ENCODE measurements around the gene NEB. TPM values are rescaled to one million over a fixed set of nuclear protein-coding genes. Genes with fewer than 3 reads are reported as not detected.

NEB gene
- total RNA-seq, 1 experiment from 2014 or later = 0.11 TPM

DNA sequence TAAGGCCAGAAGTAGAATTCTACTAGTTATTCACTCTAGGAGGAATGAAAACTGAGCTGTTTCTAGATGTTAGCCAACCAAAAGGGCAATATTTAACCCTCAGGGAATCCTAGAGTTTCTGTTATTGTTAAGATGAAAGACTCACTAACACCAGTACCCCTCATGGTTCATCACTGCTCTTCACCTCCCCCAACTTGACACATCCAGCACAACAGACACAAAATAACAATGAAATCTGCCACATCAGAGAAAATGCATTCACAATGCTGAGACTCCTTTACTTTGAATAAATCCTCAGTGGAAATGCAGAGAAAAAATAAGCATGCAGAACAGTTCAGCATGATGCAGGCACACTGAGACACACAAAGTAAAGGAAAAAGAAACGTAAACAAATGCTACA, 213.3 kb downstream of the NEB start:
- H3K79me2 ChIP-seq (ENCODE audit: low read length) = no peaks in the 10 kb centered on the region
- peaks cover 5% of the 10 kb centered on the region; the same call in 1 of the 2 replicates for H3K4me1 ChIP-seq (ENCODE audit: insufficient read depth, low read length)
- H3K36me3 ChIP-seq (ENCODE audit: low read depth, low read length) = no peaks in the 10 kb centered on the region
- no peak for TF ChIP-seq EZH2phosphoT487 (IDR thresholded peaks at IDR 0.05; ENCODE audit: borderline replicate concordance, low read length)
- TF ChIP-seq, protein P1, sequence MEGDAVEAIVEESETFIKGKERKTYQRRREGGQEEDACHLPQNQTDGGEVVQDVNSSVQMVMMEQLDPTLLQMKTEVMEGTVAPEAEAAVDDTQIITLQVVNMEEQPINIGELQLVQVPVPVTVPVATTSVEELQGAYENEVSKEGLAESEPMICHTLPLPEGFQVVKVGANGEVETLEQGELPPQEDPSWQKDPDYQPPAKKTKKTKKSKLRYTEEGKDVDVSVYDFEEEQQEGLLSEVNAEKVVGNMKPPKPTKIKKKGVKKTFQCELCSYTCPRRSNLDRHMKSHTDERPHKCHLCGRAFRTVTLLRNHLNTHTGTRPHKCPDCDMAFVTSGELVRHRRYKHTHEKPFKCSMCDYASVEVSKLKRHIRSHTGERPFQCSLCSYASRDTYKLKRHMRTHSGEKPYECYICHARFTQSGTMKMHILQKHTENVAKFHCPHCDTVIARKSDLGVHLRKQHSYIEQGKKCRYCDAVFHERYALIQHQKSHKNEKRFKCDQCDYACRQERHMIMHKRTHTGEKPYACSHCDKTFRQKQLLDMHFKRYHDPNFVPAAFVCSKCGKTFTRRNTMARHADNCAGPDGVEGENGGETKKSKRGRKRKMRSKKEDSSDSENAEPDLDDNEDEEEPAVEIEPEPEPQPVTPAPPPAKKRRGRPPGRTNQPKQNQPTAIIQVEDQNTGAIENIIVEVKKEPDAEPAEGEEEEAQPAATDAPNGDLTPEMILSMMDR (conservative IDR thresholded peaks at IDR 0.05; ENCODE audit: low read depth, low read length) = no peak
- TF ChIP-seq EZH2 (IDR thresholded peaks at IDR 0.05; ENCODE audit: low read length, unreplicated experiment) = no peak
- CTCF ChIA-PET = no interaction called here
- no peak overlapping the region for H3K4me2 ChIP-seq (ENCODE audit: low read length)
- no peaks in the 10 kb centered on the region for H4K20me1 ChIP-seq (ENCODE audit: low read length)
- H3K9me2 ChIP-seq (replicated peaks; ENCODE audit: low read length) = no peaks in the 10 kb centered on the region
- POLR2A ChIA-PET (ENCODE audit: unreplicated experiment) = no interaction called here
- no peak overlapping the region for H2AFZ ChIP-seq (ENCODE audit: low read length)
- H3K4me3 ChIP-seq (ENCODE audit: low read length) = no peak overlapping the region
- ATAC-seq (no peak), DNase-seq (no peak)
- BruUV-seq (replicated peaks) = no TSS peak
- H3F3A ChIP-seq (ENCODE audit: low read length, unreplicated experiment) = no peaks in the 10 kb centered on the region
- H3K9me3 ChIP-seq (ENCODE audit: low read length) = no peaks in the 10 kb centered on the region
- no peak overlapping the region for H3K9ac ChIP-seq (ENCODE audit: low read length)
- no peak overlapping the region for H3K27ac ChIP-seq (ENCODE audit: low read length)
- no peaks in the 10 kb centered on the region for H3K27me3 ChIP-seq (ENCODE audit: low read length)
- intact Hi-C loops (cut with micrococcal nuclease) = no loop called here

DNA sequence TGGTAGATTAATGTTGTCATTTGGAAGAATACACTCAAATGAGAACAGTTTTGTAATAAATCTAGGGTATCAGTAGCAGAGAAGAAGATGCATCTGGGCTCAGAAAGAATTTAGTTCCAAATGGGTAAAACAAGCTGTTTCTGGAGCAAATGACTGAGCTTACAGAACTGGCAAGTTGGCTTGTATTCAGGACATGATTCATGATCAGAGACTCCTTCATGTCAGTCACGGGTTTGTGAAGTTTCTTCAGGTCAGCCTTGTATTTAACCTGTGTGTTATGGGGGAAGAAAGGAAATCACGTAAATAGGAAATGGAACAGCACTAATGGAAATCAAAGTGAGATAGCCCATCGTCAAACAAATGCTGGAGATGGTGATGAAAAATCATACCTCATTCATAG, 215.5 kb downstream of the NEB start:
- H4K20me1 ChIP-seq (ENCODE audit: low read length) = no peaks in the 10 kb centered on the region
- H3K27ac ChIP-seq (ENCODE audit: low read length) = no peak overlapping the region
- no peak overlapping the region for H3K4me2 ChIP-seq (ENCODE audit: low read length)
- no peaks in the 10 kb centered on the region for H3K36me3 ChIP-seq (ENCODE audit: low read depth, low read length)
- H2AFZ ChIP-seq (ENCODE audit: low read length) = no peak overlapping the region
- H3K4me1 ChIP-seq (ENCODE audit: insufficient read depth, low read length) = no peaks in the 10 kb centered on the region
- H3F3A ChIP-seq (ENCODE audit: low read length, unreplicated experiment) = no peaks in the 10 kb centered on the region
- ATAC-seq = no peak
- ChIA-PET POLR2A (ENCODE audit: unreplicated experiment) (no interaction called here), CTCF (no interaction called here)
- no TSS peak for BruUV-seq (replicated peaks)
- no peaks in the 10 kb centered on the region for H3K27me3 ChIP-seq (ENCODE audit: low read length)
- no peak overlapping the region for H3K9ac ChIP-seq (ENCODE audit: low read length)
- no peaks in the 10 kb centered on the region for H3K9me3 ChIP-seq (ENCODE audit: low read length)
- intact Hi-C loops (cut with micrococcal nuclease) = no loop called here
- H3K9me2 ChIP-seq (replicated peaks; ENCODE audit: low read length) = no peaks in the 10 kb centered on the region
- DNase-seq = peak; percentile 32
- no peaks in the 10 kb centered on the region for H3K79me2 ChIP-seq (ENCODE audit: low read length)
- TF ChIP-seq, protein P1 (conservative IDR thresholded peaks at IDR 0.05; ENCODE audit: low read depth, low read length) = no peak
- H3K4me3 ChIP-seq (ENCODE audit: low read length) = no peak overlapping the region

DNA sequence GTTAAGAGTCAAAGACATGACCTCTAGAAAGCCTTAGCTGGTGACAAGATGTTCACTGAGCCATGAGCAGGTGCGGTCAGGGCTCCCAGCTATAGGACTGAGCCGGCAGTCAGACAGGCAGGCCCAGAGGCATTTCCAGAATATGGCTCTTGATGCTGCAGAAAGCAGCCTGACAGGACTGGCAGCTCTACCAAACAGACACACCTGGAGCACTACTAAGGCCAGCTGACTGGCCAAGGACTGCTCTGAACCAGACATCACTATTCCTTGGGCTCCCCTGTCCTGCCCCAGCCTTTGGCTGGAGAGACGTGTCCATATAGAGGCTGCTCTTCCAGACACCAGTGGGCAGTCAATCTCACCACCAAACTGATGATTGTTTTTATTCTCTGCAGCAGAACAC, 225.8 kb downstream of the NEB start:
- H3F3A ChIP-seq (ENCODE audit: low read length, unreplicated experiment) = no peaks in the 10 kb centered on the region
- TF ChIP-seq, protein P1 (conservative IDR thresholded peaks at IDR 0.05; ENCODE audit: low read depth, low read length) = no peak
- TF ChIP-seq EZH2 (IDR thresholded peaks at IDR 0.05; ENCODE audit: low read length, unreplicated experiment) (no peak), EZH2phosphoT487 (IDR thresholded peaks at IDR 0.05; ENCODE audit: borderline replicate concordance, low read length) (no peak)
- no peaks in the 10 kb centered on the region for H3K27me3 ChIP-seq (ENCODE audit: low read length)
- POLR2A ChIA-PET (ENCODE audit: unreplicated experiment) = no interaction called here
- H3K27ac ChIP-seq (ENCODE audit: low read length) = no peak overlapping the region
- H4K20me1 ChIP-seq (ENCODE audit: low read length) = no peaks in the 10 kb centered on the region
- H2AFZ ChIP-seq (ENCODE audit: low read length) = no peak overlapping the region
- no peak overlapping the region for H3K9ac ChIP-seq (ENCODE audit: low read length)
- DNase-seq = no peak
- H3K9me3 ChIP-seq (ENCODE audit: low read length) = no peaks in the 10 kb centered on the region
- no peak for ATAC-seq
- intact Hi-C loops (cut with micrococcal nuclease) = no loop called here
- no peaks in the 10 kb centered on the region for H3K79me2 ChIP-seq (ENCODE audit: low read length)
- H3K9me2 ChIP-seq (replicated peaks; ENCODE audit: low read length) = no peaks in the 10 kb centered on the region
- H3K36me3 ChIP-seq (ENCODE audit: low read depth, low read length) = peaks cover 3% of the 10 kb centered on the region; the same call in 1 of the 2 replicates
- CTCF ChIA-PET = no interaction called here
- no peaks in the 10 kb centered on the region for H3K4me1 ChIP-seq (ENCODE audit: insufficient read depth, low read length)
- no TSS peak for BruUV-seq (replicated peaks)
- no peak overlapping the region for H3K4me2 ChIP-seq (ENCODE audit: low read length)
- no peak overlapping the region for H3K4me3 ChIP-seq (ENCODE audit: low read length)
